ENCODE data around the gene CCDC88B. TPM values are rescaled to one million over a fixed set of nuclear protein-coding genes. Genes with fewer than 3 reads are reported as not detected.

Gene CCDC88B
- total and polyA plus RNA-seq, 2 experiments from 2014 or later = 6.8 to 12.1 TPM

DNA sequence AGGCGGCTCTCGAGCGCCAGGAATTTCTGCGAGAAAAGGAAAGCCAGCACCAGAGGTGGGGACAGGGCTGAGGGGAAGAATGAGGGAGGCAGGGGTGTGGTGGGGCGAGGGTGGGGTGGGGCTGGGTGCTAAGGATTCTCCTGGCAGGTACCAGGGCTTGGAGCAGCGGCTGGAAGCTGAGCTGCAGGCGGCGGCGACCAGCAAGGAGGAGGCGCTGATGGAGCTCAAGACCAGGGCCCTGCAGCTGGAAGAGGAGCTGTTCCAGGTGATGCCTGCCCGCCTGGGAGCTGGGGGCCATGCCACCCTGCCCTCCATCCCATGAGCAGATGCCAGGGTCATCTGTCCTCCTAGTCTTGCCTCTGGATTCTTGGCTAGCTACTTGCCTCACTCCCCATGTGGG is 9.4 kb downstream of the CCDC88B start (continued):
- no peak for TF ChIP-seq ZNF331 (CRISPR knock-in tag; IDR thresholded peaks at IDR 0.05; ENCODE audit: low read depth)
- TF ChIP-seq POLR2AphosphoS5 (IDR thresholded peaks at IDR 0.05; ENCODE audit: low read depth) = no peak
- TF ChIP-seq ZNF114 (CRISPR knock-in tag; IDR thresholded peaks at IDR 0.05) = no peak

DNA sequence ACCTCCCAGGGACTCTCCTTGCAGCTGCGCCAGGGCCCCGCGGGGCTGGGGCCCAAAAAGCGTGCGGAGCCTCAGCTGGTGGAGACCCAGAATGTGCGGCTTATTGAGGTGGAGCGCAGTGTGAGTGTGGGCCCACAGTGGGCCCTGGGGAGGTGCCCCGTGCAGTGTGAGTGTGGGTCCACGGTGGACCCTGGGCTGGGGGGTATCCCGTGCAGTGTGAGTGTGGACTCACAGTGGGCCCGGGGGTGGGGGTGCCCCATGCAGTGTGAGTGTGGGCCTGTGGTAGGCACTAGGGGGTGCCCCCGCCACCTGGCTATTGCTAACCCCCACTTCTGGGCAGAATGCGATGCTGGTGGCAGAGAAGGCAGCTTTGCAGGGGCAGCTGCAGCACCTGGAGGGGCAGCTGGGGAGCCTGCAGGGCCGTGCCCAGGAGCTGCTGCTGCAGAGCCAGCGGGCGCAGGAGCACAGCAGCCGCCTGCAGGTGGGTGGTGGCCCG is 11.2 kb downstream of the CCDC88B start:
- TF ChIP-seq EZH2 (IDR thresholded peaks at IDR 0.05; ENCODE audit: low read depth, unreplicated experiment) (no peak), ZNF331 (CRISPR knock-in tag; IDR thresholded peaks at IDR 0.05; ENCODE audit: low read depth) (no peak), STAT1 (IDR thresholded peaks at IDR 0.05; ENCODE audit: unreplicated experiment) (no peak), JUNB (IDR thresholded peaks at IDR 0.05; ENCODE audit: unreplicated experiment) (no peak)
- TF ChIP-seq, protein P1, sequence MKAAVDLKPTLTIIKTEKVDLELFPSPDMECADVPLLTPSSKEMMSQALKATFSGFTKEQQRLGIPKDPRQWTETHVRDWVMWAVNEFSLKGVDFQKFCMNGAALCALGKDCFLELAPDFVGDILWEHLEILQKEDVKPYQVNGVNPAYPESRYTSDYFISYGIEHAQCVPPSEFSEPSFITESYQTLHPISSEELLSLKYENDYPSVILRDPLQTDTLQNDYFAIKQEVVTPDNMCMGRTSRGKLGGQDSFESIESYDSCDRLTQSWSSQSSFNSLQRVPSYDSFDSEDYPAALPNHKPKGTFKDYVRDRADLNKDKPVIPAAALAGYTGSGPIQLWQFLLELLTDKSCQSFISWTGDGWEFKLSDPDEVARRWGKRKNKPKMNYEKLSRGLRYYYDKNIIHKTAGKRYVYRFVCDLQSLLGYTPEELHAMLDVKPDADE (IDR thresholded peaks at IDR 0.05) = no peak
- TF ChIP-seq, protein P2, sequence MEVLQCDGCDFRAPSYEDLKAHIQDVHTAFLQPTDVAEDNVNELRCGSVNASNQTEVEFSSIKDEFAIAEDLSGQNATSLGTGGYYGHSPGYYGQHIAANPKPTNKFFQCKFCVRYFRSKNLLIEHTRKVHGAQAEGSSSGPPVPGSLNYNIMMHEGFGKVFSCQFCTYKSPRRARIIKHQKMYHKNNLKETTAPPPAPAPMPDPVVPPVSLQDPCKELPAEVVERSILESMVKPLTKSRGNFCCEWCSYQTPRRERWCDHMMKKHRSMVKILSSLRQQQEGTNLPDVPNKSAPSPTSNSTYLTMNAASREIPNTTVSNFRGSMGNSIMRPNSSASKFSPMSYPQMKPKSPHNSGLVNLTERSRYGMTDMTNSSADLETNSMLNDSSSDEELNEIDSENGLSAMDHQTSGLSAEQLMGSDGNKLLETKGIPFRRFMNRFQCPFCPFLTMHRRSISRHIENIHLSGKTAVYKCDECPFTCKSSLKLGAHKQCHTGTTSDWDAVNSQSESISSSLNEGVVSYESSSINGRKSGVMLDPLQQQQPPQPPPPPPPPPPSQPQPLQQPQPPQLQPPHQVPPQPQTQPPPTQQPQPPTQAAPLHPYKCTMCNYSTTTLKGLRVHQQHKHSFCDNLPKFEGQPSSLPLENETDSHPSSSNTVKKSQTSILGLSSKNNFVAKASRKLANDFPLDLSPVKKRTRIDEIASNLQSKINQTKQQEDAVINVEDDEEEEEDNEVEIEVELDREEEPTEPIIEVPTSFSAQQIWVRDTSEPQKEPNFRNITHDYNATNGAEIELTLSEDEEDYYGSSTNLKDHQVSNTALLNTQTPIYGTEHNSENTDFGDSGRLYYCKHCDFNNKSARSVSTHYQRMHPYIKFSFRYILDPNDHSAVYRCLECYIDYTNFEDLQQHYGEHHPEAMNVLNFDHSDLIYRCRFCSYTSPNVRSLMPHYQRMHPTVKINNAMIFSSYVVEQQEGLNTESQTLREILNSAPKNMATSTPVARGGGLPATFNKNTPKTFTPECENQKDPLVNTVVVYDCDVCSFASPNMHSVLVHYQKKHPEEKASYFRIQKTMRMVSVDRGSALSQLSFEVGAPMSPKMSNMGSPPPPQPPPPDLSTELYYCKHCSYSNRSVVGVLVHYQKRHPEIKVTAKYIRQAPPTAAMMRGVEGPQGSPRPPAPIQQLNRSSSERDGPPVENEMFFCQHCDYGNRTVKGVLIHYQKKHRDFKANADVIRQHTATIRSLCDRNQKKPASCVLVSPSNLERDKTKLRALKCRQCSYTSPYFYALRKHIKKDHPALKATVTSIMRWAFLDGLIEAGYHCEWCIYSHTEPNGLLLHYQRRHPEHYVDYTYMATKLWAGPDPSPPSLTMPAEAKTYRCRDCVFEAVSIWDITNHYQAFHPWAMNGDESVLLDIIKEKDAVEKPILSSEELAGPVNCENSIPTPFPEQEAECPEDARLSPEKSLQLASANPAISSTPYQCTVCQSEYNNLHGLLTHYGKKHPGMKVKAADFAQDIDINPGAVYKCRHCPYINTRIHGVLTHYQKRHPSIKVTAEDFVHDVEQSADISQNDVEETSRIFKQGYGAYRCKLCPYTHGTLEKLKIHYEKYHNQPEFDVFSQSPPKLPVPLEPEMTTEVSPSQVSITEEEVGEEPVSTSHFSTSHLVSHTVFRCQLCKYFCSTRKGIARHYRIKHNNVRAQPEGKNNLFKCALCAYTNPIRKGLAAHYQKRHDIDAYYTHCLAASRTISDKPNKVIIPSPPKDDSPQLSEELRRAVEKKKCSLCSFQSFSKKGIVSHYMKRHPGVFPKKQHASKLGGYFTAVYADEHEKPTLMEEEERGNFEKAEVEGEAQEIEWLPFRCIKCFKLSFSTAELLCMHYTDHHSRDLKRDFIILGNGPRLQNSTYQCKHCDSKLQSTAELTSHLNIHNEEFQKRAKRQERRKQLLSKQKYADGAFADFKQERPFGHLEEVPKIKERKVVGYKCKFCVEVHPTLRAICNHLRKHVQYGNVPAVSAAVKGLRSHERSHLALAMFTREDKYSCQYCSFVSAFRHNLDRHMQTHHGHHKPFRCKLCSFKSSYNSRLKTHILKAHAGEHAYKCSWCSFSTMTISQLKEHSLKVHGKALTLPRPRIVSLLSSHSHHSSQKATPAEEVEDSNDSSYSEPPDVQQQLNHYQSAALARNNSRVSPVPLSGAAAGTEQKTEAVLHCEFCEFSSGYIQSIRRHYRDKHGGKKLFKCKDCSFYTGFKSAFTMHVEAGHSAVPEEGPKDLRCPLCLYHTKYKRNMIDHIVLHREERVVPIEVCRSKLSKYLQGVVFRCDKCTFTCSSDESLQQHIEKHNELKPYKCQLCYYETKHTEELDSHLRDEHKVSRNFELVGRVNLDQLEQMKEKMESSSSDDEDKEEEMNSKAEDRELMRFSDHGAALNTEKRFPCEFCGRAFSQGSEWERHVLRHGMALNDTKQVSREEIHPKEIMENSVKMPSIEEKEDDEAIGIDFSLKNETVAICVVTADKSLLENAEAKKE (CRISPR knock-in tag; IDR thresholded peaks at IDR 0.05) = no peak
- TF ChIP-seq, protein P3, sequence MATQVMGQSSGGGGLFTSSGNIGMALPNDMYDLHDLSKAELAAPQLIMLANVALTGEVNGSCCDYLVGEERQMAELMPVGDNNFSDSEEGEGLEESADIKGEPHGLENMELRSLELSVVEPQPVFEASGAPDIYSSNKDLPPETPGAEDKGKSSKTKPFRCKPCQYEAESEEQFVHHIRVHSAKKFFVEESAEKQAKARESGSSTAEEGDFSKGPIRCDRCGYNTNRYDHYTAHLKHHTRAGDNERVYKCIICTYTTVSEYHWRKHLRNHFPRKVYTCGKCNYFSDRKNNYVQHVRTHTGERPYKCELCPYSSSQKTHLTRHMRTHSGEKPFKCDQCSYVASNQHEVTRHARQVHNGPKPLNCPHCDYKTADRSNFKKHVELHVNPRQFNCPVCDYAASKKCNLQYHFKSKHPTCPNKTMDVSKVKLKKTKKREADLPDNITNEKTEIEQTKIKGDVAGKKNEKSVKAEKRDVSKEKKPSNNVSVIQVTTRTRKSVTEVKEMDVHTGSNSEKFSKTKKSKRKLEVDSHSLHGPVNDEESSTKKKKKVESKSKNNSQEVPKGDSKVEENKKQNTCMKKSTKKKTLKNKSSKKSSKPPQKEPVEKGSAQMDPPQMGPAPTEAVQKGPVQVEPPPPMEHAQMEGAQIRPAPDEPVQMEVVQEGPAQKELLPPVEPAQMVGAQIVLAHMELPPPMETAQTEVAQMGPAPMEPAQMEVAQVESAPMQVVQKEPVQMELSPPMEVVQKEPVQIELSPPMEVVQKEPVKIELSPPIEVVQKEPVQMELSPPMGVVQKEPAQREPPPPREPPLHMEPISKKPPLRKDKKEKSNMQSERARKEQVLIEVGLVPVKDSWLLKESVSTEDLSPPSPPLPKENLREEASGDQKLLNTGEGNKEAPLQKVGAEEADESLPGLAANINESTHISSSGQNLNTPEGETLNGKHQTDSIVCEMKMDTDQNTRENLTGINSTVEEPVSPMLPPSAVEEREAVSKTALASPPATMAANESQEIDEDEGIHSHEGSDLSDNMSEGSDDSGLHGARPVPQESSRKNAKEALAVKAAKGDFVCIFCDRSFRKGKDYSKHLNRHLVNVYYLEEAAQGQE (IDR thresholded peaks at IDR 0.05; ENCODE audit: unreplicated experiment) = no peak
- Mint-ChIP-seq H3K4me3 (no peak overlapping the region), H3K9me3 (no peaks in the 10 kb centered on the region), H3K27me3 (ENCODE audit: insufficient read depth, low read depth, poor library complexity) (peaks cover 13% of the 10 kb centered on the region), H3K4me1 (peaks cover 7% of the 10 kb centered on the region), H3K27ac (no peak overlapping the region), H3K36me3 (ENCODE audit: low read depth) (no peaks in the 10 kb centered on the region; the same call in 2 of the 3 replicates)
- H3K27ac ChIP-seq (ENCODE audit: low read depth) = no peak overlapping the region
- no peaks in the 10 kb centered on the region for H3K9me2 ChIP-seq (ENCODE audit: insufficient read depth)
- no peaks in the 10 kb centered on the region for H4K20me1 ChIP-seq (replicated peaks; ENCODE audit: insufficient read depth)
- H3K36me3 ChIP-seq (ENCODE audit: insufficient read depth) = no peaks in the 10 kb centered on the region
- peaks cover 7% of the 10 kb centered on the region; the same call in 1 of the 2 replicates for H3K4me1 ChIP-seq (ENCODE audit: insufficient read depth)
- H3K4me2 ChIP-seq = no peak overlapping the region
- H3F3A ChIP-seq (replicated peaks; ENCODE audit: low read depth) = 0 out of 2 replicates have a peak, but pooled peaks cover 6% of the 10 kb centered on the region
- no peaks in the 10 kb centered on the region for H3K27me3 ChIP-seq (ENCODE audit: insufficient read depth)
- no peak overlapping the region for H3K4me3 ChIP-seq
- no peaks in the 10 kb centered on the region for H3K79me2 ChIP-seq (replicated peaks; ENCODE audit: insufficient read depth)
- H2AFZ ChIP-seq = no peak overlapping the region
- ATAC-seq (no peak), DNase-seq (ENCODE audit: low spot score) (no peak)
